Adrenal gland (tissue), 12 donors: ENCODE measurements around the gene CDC25C. TPM values are rescaled to one million over a fixed set of nuclear protein-coding genes. Genes with fewer than 3 reads are reported as not detected.

Experiments
- DNase-seq, 7 donors: peaks; one replicate each; pipeline ENCODE4 v3.0.0-alpha.2; 2019 to 2020
- H3K27ac ChIP-seq, 5 donors: fragments of 200-600 bp; sonication (generic) in 4 of 5; 1 replicate in 3 of 5; 2 replicates in 2 of 5; pipeline versions ENCODE4 v1.5.1 to v1.8.0; 2016 to 2020; ENCODE audit warnings: mild to moderate bottlenecking in 1 of 5
- H3K27me3 ChIP-seq: fragments of 200-600 bp; 2 replicates; pipeline ENCODE4 v1.8.0; 2021
- H3K36me3 ChIP-seq, 2 donors: fragments of 200-600 bp; replicated peaks in 1 of 2; 1 replicate in 1 of 2; 2 replicates in 1 of 2; pipeline versions ENCODE4 v1.5.1 to v1.8.0; 2018 to 2022
- H3K4me1 ChIP-seq, 2 donors: fragments of 200-600 bp; replicated peaks in 1 of 2; 1 replicate in 1 of 2; 2 replicates in 1 of 2; pipeline versions ENCODE4 v1.5.1 to v1.8.0; 2018 to 2021
- H3K4me3 ChIP-seq, 4 donors: fragments of 200-600 bp; sonication (generic) in 3 of 4; one replicate each; pipeline ENCODE4 v1.5.1; 2016 to 2018
- H3K9me3 ChIP-seq, 3 donors: fragments of 200-600 bp; sonication (generic) in 1 of 3; replicated peaks in 1 of 3; 1 replicate in 2 of 3; 2 replicates in 1 of 3; pipeline versions ENCODE4 v1.5.1 to v1.8.0; 2016 to 2021
- POLR2A ChIP-seq, 2 donors: fragments of 450-650 bp; IDR thresholded peaks; one replicate each; pipeline ENCODE4 v1.6.1; 2017; ENCODE audit warnings: antibody characterized with exemption in 2 of 2, mild to moderate bottlenecking in 2 of 2, moderate library complexity in 1 of 2
- WGBS, 4 donors: extraction: QIAGEN DNeasy Blood & Tissue Kit in 2 of 4; methylation state at CpG; one replicate each; pipeline versions ENCODE4 v1.1.5 to v1.1.7; 2013 to 2017; 5-methylcytosine and 5-hydroxymethylcytosine counted together
- intact Hi-C, 2 donors: fragments of 100-400 bp; cut with DNase I; formaldehyde crosslinking; loops; one replicate each; pipeline versions ENCODE4 v1.14.1 to v1.15.0; 2022 to 2023
- polyA plus RNA-seq, 3 donors: library from polyadenylated mRNA; stranded (reverse); fragments of 200-250 nt in 2 of 3; fragments of 350-450 nt in 1 of 3; fragmentation: Illumina TruSeq in 1 of 3; extraction: RNeasy Lipid Tissue Mini Kit (QIAGEN cat#74804) in 1 of 3; gene quantifications; one replicate each; pipeline ENCODE4 v1.2.3, GENCODE V29; 2013 to 2014
- total RNA-seq, 9 donors: library from RNA; depleted of rRNA in 4 of 9; stranded (reverse); fragments of >200 nt in 4 of 9; fragments of 120-200 nt in 1 of 9; fragmentation: NEBNext Ultra II Directional in 1 of 9; extraction: Animal tissue kit (Norgen Biotek cat#: 25700) in 1 of 9; gene quantifications; one replicate each; pipeline versions ENCODE4 v1.1.0 to v1.2.4, GENCODE V29; 2013 to 2023
- TF ChIP-seq, protein P1 (sequence below), 6 experiments: fragments of 450-650 bp in 4 of 6; fragments of 200-600 bp in 2 of 6; sonication (generic) in 1 of 6; IDR thresholded peaks; 1 replicate in 5 of 6; 2 replicates in 1 of 6; pipeline versions ENCODE4 v1.5.1 to v1.8.0; 2016 to 2021; ENCODE audit warnings: antibody characterized with exemption in 6 of 6, mild to moderate bottlenecking in 2 of 6, moderate library complexity in 1 of 6
- donor health status: healthy with polysubstance abuse.
- donor health status: Bipolar disorder and iron deficiency.
- donor health status: DM: yes; HTN: yes; CAD: no.
- donor health status: DM: no; HTN: no; CAD: no.
- donor health status: DM: no; HTN: no; CAD: no.
- donor health status: DM: yes; HTN: yes; CAD: no.

The CDC25C gene
- total and polyA plus RNA-seq, 12 donors = 0.24 to 5.2 (median 0.32) TPM; not detected in 4

DNA sequence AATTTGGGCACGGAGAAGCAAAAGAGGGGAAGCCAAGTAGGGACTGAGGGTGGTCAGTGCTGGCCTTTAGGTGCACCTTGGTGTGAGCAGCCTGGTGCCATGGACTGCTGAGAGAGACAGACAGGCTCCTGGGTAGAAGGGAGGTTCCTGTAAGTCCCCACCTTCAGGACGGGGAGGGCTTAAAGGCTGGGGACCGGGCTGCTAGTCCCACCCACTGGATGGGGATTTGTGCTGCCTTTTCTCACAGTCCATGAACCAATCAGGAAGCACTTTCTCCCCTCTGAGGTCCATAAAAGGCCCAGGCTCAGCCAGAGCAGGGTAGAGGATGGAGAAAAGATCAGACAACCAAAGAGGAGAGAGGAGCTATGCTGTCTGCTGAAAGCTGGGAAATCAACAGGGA is 15.2 kb downstream of the CDC25C start:
- Histone ChIP-seq H3K4me1 (no peaks in the 10 kb centered on the region), H3K36me3 (no peaks in the 10 kb centered on the region), H3K27me3 (no peaks in the 10 kb centered on the region), H3K27ac (no peak overlapping the region), H3K4me3 (no peak overlapping the region), H3K9me3 (no peaks in the 10 kb centered on the region)
- TF ChIP-seq POLR2A (IDR thresholded peaks at IDR 0.05) = no peak
- TF ChIP-seq, protein P1, sequence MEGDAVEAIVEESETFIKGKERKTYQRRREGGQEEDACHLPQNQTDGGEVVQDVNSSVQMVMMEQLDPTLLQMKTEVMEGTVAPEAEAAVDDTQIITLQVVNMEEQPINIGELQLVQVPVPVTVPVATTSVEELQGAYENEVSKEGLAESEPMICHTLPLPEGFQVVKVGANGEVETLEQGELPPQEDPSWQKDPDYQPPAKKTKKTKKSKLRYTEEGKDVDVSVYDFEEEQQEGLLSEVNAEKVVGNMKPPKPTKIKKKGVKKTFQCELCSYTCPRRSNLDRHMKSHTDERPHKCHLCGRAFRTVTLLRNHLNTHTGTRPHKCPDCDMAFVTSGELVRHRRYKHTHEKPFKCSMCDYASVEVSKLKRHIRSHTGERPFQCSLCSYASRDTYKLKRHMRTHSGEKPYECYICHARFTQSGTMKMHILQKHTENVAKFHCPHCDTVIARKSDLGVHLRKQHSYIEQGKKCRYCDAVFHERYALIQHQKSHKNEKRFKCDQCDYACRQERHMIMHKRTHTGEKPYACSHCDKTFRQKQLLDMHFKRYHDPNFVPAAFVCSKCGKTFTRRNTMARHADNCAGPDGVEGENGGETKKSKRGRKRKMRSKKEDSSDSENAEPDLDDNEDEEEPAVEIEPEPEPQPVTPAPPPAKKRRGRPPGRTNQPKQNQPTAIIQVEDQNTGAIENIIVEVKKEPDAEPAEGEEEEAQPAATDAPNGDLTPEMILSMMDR (IDR thresholded peaks at IDR 0.05) = no peak
- intact Hi-C loops = no loop called here
- no peak for DNase-seq
- 60 to 97% (median 93%) methylated on average over 2 to 3 of the region's 3 CpGs for WGBS, 4 donors

DNA sequence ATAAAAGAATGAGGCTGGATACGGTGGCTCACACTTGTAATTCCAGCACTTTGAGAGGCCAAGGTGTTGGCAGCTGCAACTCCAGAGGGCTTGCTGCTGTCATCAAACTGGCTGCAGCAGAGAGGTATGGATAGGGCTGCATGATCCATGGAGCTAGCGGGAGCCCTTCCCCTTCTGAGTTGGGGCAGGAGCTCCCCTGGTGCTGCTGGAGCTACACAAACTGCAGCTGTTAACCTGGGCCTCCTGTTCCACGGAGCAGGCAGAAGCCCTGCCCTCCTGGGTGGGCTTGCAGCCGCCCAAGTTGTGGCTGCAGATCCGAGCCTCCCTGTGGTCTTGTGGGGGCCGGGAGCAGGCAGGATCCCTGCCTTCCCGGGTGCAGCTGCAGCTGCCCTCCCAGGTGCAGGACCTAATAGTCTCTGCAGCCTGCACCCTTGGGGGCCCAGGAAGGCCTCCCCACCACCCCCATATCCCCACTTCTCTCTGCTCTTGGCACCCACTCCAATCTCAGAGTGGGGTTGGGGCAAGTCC is 15.8 kb downstream of the CDC25C start:
- H3K27me3 ChIP-seq = no peaks in the 10 kb centered on the region
- intact Hi-C loops = no loop called here
- 86 to 100% (median 96%) methylated on average over 2 to 7 of the region's 7 CpGs for WGBS, 4 donors
- no peaks in the 10 kb centered on the region for H3K4me1 ChIP-seq
- no peak for TF ChIP-seq POLR2A (IDR thresholded peaks at IDR 0.05)
- TF ChIP-seq, protein P1 (IDR thresholded peaks at IDR 0.05) = no peak
- DNase-seq = no peak
- no peak overlapping the region for H3K27ac ChIP-seq
- no peak overlapping the region for H3K4me3 ChIP-seq
- no peaks in the 10 kb centered on the region for H3K9me3 ChIP-seq
- no peaks in the 10 kb centered on the region for H3K36me3 ChIP-seq

DNA sequence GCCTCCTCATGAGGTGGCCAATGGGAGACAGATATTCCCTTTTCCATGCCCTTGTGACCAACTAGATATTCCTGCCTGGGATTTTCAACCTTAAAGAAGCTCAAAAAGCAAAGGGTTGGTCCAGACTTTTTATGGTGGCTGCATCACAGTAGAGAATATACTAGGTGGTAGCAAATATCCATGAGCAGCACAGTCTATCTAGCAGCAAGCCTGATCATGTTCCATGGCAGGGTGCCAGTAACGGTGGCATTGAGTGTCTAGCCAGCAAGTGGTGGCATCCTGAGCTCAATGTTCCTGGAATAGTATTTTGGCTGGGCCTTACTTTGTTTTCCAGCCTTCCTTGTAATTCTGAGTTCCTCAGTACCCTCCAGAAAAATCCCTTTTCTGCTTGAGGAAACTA is 25.8 kb downstream of the CDC25C start:
- Histone ChIP-seq H3K4me1 (no peaks in the 10 kb centered on the region), H3K27me3 (no peaks in the 10 kb centered on the region), H3K27ac (no peak overlapping the region), H3K4me3 (no peak overlapping the region), H3K9me3 (no peaks in the 10 kb centered on the region), H3K36me3 (no peaks in the 10 kb centered on the region)
- 22 to 44% (median 33%) methylated on average over 1 of the region's 1 CpG for WGBS, 4 donors
- TF ChIP-seq, protein P1 (IDR thresholded peaks at IDR 0.05) = no peak
- no peak for TF ChIP-seq POLR2A (IDR thresholded peaks at IDR 0.05)
- peak; percentile 64 to 89 (median 86) for DNase-seq
- intact Hi-C loops = no loop called here

DNA sequence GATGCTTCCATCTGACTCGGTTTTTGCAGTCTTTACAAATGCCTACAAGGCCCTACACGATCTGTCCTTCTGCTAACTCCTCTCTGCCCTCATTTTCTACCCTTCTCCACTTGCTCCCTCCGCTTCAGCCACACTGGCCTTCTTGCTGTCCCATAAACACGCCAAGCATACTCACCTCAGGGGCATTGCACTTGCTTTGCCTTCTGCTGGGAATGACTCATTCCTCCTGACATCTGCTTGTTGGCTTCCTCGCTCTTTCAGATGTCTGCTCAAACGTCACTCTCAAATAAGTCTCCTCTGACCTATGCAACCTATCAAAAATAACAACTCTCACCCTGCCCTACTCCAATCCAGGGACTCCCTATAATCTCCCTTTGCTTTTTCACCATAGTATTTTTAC is 28.2 kb downstream of the CDC25C start:
- Histone ChIP-seq H3K27me3 (no peaks in the 10 kb centered on the region), H3K36me3 (no peaks in the 10 kb centered on the region), H3K9me3 (no peaks in the 10 kb centered on the region), H3K27ac (no peak overlapping the region), H3K4me3 (no peak overlapping the region), H3K4me1 (no peaks in the 10 kb centered on the region)
- 59 to 72% (median 66%) methylated on average over 6 of the region's 6 CpGs for WGBS, 4 donors
- intact Hi-C loops = no loop called here
- TF ChIP-seq, protein P1 (IDR thresholded peaks at IDR 0.05) = no peak
- no peak for TF ChIP-seq POLR2A (IDR thresholded peaks at IDR 0.05)
- peak in 4 of 7 donors; percentile 12 to 43 (median 23) for DNase-seq
